H1 (cell line): Measurements from ENCODE around the gene DHRS7C. TPM values are rescaled to one million over a fixed set of nuclear protein-coding genes. Genes with fewer than 3 reads are reported as not detected.

Source experiments
- TCF12 ChIP-seq: IDR thresholded peaks from 2 replicates; pipeline ENCODE4 v1.6.1; 2011; ENCODE audit warnings: low read depth, mild to moderate bottlenecking, low read length
- polyA plus RNA-seq, 7 experiments: library from polyadenylated mRNA; depleted of rRNA in 3 of 7; stranded (reverse) in 5 of 7; unstranded in 2 of 7; fragments of >200 nt in 5 of 7; fragments of 200-250 nt in 2 of 7; gene quantifications; 1 replicate in 5 of 7; 2 replicates in 1 of 7; 4 replicates in 1 of 7; pipeline versions ENCODE4 v1.2.1 to v1.2.3, GENCODE V29; 2011 to 2013; ENCODE audit warnings: missing spikeins in 2 of 7, mixed read lengths in 2 of 7
- total RNA-seq: library from RNA; stranded (reverse); fragmentation: NEBNext Ultra II Directional; extraction: Animal tissue kit (Norgen Biotek cat#: 25700); gene quantifications from 2 replicates; pipeline ENCODE4 v1.2.1, GENCODE V29; 2021
- TF ChIP-seq, protein P1 (sequence below): fragments of 300-600 bp; sonication (generic); IDR thresholded peaks from 2 replicates; pipeline ENCODE4 v1.7.1; 2012; ENCODE audit warnings: low read length, moderate library complexity, mild to moderate bottlenecking, inconsistent platforms; ENCODE audit not compliant: insufficient replicate concordance

DHRS7C gene
- total and polyA plus RNA-seq, 2 of the 8 experiments (the other 6 are each of a cell fraction or from before 2014, with no cell fraction given): not detected

DNA sequence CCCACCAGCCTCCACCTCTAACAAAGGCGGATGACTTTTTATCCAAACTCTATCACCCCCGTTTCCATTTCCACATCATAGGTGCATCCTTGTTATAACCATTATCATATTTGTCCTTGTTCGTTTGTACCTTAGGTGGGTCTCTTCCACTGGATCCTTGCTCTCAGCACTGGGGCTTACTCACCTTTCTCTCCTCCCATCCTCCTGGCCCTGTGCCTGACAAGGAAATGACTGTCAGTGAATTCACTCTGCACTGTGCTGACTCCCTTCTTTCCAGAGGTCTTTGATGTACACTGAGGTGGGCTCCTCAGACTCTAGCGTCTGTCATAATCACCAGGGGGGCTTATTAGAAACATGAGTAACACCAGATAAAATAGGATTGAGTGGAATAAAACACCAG is 27.4 kb upstream of the DHRS7C start (continued):
- TF ChIP-seq, protein P1, sequence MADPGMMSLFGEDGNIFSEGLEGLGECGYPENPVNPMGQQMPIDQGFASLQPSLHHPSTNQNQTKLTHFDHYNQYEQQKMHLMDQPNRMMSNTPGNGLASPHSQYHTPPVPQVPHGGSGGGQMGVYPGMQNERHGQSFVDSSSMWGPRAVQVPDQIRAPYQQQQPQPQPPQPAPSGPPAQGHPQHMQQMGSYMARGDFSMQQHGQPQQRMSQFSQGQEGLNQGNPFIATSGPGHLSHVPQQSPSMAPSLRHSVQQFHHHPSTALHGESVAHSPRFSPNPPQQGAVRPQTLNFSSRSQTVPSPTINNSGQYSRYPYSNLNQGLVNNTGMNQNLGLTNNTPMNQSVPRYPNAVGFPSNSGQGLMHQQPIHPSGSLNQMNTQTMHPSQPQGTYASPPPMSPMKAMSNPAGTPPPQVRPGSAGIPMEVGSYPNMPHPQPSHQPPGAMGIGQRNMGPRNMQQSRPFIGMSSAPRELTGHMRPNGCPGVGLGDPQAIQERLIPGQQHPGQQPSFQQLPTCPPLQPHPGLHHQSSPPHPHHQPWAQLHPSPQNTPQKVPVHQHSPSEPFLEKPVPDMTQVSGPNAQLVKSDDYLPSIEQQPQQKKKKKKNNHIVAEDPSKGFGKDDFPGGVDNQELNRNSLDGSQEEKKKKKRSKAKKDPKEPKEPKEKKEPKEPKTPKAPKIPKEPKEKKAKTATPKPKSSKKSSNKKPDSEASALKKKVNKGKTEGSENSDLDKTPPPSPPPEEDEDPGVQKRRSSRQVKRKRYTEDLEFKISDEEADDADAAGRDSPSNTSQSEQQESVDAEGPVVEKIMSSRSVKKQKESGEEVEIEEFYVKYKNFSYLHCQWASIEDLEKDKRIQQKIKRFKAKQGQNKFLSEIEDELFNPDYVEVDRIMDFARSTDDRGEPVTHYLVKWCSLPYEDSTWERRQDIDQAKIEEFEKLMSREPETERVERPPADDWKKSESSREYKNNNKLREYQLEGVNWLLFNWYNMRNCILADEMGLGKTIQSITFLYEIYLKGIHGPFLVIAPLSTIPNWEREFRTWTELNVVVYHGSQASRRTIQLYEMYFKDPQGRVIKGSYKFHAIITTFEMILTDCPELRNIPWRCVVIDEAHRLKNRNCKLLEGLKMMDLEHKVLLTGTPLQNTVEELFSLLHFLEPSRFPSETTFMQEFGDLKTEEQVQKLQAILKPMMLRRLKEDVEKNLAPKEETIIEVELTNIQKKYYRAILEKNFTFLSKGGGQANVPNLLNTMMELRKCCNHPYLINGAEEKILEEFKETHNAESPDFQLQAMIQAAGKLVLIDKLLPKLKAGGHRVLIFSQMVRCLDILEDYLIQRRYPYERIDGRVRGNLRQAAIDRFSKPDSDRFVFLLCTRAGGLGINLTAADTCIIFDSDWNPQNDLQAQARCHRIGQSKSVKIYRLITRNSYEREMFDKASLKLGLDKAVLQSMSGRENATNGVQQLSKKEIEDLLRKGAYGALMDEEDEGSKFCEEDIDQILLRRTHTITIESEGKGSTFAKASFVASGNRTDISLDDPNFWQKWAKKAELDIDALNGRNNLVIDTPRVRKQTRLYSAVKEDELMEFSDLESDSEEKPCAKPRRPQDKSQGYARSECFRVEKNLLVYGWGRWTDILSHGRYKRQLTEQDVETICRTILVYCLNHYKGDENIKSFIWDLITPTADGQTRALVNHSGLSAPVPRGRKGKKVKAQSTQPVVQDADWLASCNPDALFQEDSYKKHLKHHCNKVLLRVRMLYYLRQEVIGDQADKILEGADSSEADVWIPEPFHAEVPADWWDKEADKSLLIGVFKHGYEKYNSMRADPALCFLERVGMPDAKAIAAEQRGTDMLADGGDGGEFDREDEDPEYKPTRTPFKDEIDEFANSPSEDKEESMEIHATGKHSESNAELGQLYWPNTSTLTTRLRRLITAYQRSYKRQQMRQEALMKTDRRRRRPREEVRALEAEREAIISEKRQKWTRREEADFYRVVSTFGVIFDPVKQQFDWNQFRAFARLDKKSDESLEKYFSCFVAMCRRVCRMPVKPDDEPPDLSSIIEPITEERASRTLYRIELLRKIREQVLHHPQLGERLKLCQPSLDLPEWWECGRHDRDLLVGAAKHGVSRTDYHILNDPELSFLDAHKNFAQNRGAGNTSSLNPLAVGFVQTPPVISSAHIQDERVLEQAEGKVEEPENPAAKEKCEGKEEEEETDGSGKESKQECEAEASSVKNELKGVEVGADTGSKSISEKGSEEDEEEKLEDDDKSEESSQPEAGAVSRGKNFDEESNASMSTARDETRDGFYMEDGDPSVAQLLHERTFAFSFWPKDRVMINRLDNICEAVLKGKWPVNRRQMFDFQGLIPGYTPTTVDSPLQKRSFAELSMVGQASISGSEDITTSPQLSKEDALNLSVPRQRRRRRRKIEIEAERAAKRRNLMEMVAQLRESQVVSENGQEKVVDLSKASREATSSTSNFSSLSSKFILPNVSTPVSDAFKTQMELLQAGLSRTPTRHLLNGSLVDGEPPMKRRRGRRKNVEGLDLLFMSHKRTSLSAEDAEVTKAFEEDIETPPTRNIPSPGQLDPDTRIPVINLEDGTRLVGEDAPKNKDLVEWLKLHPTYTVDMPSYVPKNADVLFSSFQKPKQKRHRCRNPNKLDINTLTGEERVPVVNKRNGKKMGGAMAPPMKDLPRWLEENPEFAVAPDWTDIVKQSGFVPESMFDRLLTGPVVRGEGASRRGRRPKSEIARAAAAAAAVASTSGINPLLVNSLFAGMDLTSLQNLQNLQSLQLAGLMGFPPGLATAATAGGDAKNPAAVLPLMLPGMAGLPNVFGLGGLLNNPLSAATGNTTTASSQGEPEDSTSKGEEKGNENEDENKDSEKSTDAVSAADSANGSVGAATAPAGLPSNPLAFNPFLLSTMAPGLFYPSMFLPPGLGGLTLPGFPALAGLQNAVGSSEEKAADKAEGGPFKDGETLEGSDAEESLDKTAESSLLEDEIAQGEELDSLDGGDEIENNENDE: no peak
- TF ChIP-seq TCF12: no peak
